ENCODE data around the gene CLMP.

CLMP gene

GRCh38 chr11:123179586-123179985, 15.5 kb downstream of the CLMP start:
- no peak overlapping the region for H3K4ac ChIP-seq (ENCODE audit: low read depth, low read length)
- H3K4me2 ChIP-seq (ENCODE audit: low read length) = no peak overlapping the region
- H3K9ac ChIP-seq (ENCODE audit: low read length) = no peak overlapping the region
- no CpG with 5 or more reads among the region's 2 CpGs for WGBS (ENCODE audit: extremely low coverage, insufficient coverage, insufficient read length)
- no peak overlapping the region for H2BK120ac ChIP-seq (ENCODE audit: insufficient read depth, low read length, poor library complexity)
- no peaks in the 10 kb centered on the region for H3K36me3 ChIP-seq (ENCODE audit: control insufficient read depth in 1 of 2, insufficient read depth in 2 of 2, low read length in 2 of 2)
- DNase-seq = no peak
- no peak overlapping the region for H2AFZ ChIP-seq (ENCODE audit: insufficient read depth, low read length, poor library complexity)
- no peak overlapping the region for H3K23ac ChIP-seq (ENCODE audit: low read length)
- H3K18ac ChIP-seq (ENCODE audit: low read length) = no peak overlapping the region
- no peak overlapping the region for H3K27ac ChIP-seq (ENCODE audit: low read depth, low read length)
- no peak overlapping the region for H3K4me3 ChIP-seq (ENCODE audit: low read depth, low read length)
- no peak overlapping the region for H3K14ac ChIP-seq (ENCODE audit: low read length)
- no peak overlapping the region for H4K8ac ChIP-seq (ENCODE audit: low read depth, low read length)
- no peaks in the 10 kb centered on the region for H3K79me1 ChIP-seq (ENCODE audit: low read length)
- H2BK5ac ChIP-seq (ENCODE audit: low read depth, low read length, poor library complexity) = no peak overlapping the region
- H3K79me2 ChIP-seq (ENCODE audit: control insufficient read depth, insufficient read depth, low read length, poor library complexity) = peaks cover 2% of the 10 kb centered on the region
- H3K4me1 ChIP-seq (ENCODE audit: control insufficient read depth in 1 of 2, insufficient read depth in 2 of 2, low read length in 2 of 2) = peaks cover 4 to 6% of the 10 kb centered on the region in 2 experiments
- H4K12ac ChIP-seq (ENCODE audit: low read depth, low read length) = no peak overlapping the region
- H2AK5ac ChIP-seq (ENCODE audit: low read length) = no peak overlapping the region
- no peak overlapping the region for H4K91ac ChIP-seq (ENCODE audit: low read depth, low read length)
- no peak overlapping the region for H2BK12ac ChIP-seq (ENCODE audit: low read length)
- no peaks in the 10 kb centered on the region for H3K27me3 ChIP-seq (ENCODE audit: insufficient read depth, low read length)
- no peaks in the 10 kb centered on the region for H3K9me3 ChIP-seq (ENCODE audit: insufficient read depth, low read depth, low read length)

GRCh38 chr11:123178186-123178585, 16.9 kb downstream of the CLMP start:
- Histone ChIP-seq H3K36me3 (ENCODE audit: control insufficient read depth in 1 of 2, insufficient read depth in 2 of 2, low read length in 2 of 2) (no peaks in the 10 kb centered on the region), H3K4me1 (ENCODE audit: control insufficient read depth in 1 of 2, insufficient read depth in 2 of 2, low read length in 2 of 2) (peaks cover 4% of the 10 kb centered on the region in 2 experiments), H2AFZ (ENCODE audit: insufficient read depth, low read length, poor library complexity) (no peak overlapping the region), H3K79me2 (ENCODE audit: control insufficient read depth, insufficient read depth, low read length, poor library complexity) (no peaks in the 10 kb centered on the region), H2BK12ac (ENCODE audit: low read length) (no peak overlapping the region), H2BK120ac (ENCODE audit: insufficient read depth, low read length, poor library complexity) (no peak overlapping the region), H4K8ac (ENCODE audit: low read depth, low read length) (no peak overlapping the region), H3K9me3 (ENCODE audit: insufficient read depth, low read depth, low read length) (no peaks in the 10 kb centered on the region), H3K4me2 (ENCODE audit: low read length) (no peak overlapping the region), H3K9ac (ENCODE audit: low read length) (no peak overlapping the region), H3K14ac (ENCODE audit: low read length) (no peak overlapping the region), H2BK5ac (ENCODE audit: low read depth, low read length, poor library complexity) (no peak overlapping the region), H3K79me1 (ENCODE audit: low read length) (peaks cover 2% of the 10 kb centered on the region), H3K4me3 (ENCODE audit: low read depth, low read length) (no peak overlapping the region), H3K27ac (ENCODE audit: low read depth, low read length) (no peak overlapping the region), H4K12ac (ENCODE audit: low read depth, low read length) (no peak overlapping the region), H3K27me3 (ENCODE audit: insufficient read depth, low read length) (no peaks in the 10 kb centered on the region), H2AK5ac (ENCODE audit: low read length) (no peak overlapping the region), H3K4ac (ENCODE audit: low read depth, low read length) (no peak overlapping the region), H3K23ac (ENCODE audit: low read length) (no peak overlapping the region), H3K18ac (ENCODE audit: low read length) (no peak overlapping the region), H4K91ac (ENCODE audit: low read depth, low read length) (no peak overlapping the region)
- no peak for DNase-seq
- no CpG with 5 or more reads among the region's 1 CpG for WGBS (ENCODE audit: extremely low coverage, insufficient coverage, insufficient read length)

GRCh38 chr11:123176785-123177184, 18.3 kb downstream of the CLMP start:
- H2BK120ac ChIP-seq (ENCODE audit: insufficient read depth, low read length, poor library complexity) = no peak overlapping the region
- H2AFZ ChIP-seq (ENCODE audit: insufficient read depth, low read length, poor library complexity) = no peak overlapping the region
- no peak overlapping the region for H2AK5ac ChIP-seq (ENCODE audit: low read length)
- no peaks in the 10 kb centered on the region for H3K79me2 ChIP-seq (ENCODE audit: control insufficient read depth, insufficient read depth, low read length, poor library complexity)
- no peak overlapping the region for H3K18ac ChIP-seq (ENCODE audit: low read length)
- H3K9ac ChIP-seq (ENCODE audit: low read length) = no peak overlapping the region
- no CpG with 5 or more reads among the region's 2 CpGs for WGBS (ENCODE audit: extremely low coverage, insufficient coverage, insufficient read length)
- H4K8ac ChIP-seq (ENCODE audit: low read depth, low read length) = no peak overlapping the region
- H3K27me3 ChIP-seq (ENCODE audit: insufficient read depth, low read length) = no peaks in the 10 kb centered on the region
- H3K79me1 ChIP-seq (ENCODE audit: low read length) = peaks cover 2% of the 10 kb centered on the region
- H4K12ac ChIP-seq (ENCODE audit: low read depth, low read length) = no peak overlapping the region
- no peak overlapping the region for H3K4me3 ChIP-seq (ENCODE audit: low read depth, low read length)
- peaks cover 4% of the 10 kb centered on the region in 2 experiments for H3K4me1 ChIP-seq (ENCODE audit: control insufficient read depth in 1 of 2, insufficient read depth in 2 of 2, low read length in 2 of 2)
- no peak overlapping the region for H3K14ac ChIP-seq (ENCODE audit: low read length)
- no peak overlapping the region for H2BK5ac ChIP-seq (ENCODE audit: low read depth, low read length, poor library complexity)
- no peak overlapping the region for H3K27ac ChIP-seq (ENCODE audit: low read depth, low read length)
- no peak overlapping the region for H2BK12ac ChIP-seq (ENCODE audit: low read length)
- H3K4ac ChIP-seq (ENCODE audit: low read depth, low read length) = no peak overlapping the region
- H3K23ac ChIP-seq (ENCODE audit: low read length) = no peak overlapping the region
- H3K9me3 ChIP-seq (ENCODE audit: insufficient read depth, low read depth, low read length) = no peaks in the 10 kb centered on the region
- no peak overlapping the region for H4K91ac ChIP-seq (ENCODE audit: low read depth, low read length)
- no peak overlapping the region for H3K4me2 ChIP-seq (ENCODE audit: low read length)
- DNase-seq = no peak
- H3K36me3 ChIP-seq (ENCODE audit: control insufficient read depth in 1 of 2, insufficient read depth in 2 of 2, low read length in 2 of 2) = no peaks in the 10 kb centered on the region

- Histone ChIP-seq H3K9me3 (ENCODE audit: insufficient read depth, low read depth, low read length) (no peaks in the 10 kb centered on the region), H2BK12ac (ENCODE audit: low read length) (no peak overlapping the region), H3K79me1 (ENCODE audit: low read length) (peaks cover 2% of the 10 kb centered on the region), H3K27ac (ENCODE audit: low read depth, low read length) (peak overlapping the region; percentile 61), H3K4me2 (ENCODE audit: low read length) (no peak overlapping the region), H3K9ac (ENCODE audit: low read length) (no peak overlapping the region), H3K79me2 (ENCODE audit: control insufficient read depth, insufficient read depth, low read length, poor library complexity) (no peaks in the 10 kb centered on the region), H2BK120ac (ENCODE audit: insufficient read depth, low read length, poor library complexity) (no peak overlapping the region), H3K4me1 (ENCODE audit: control insufficient read depth in 1 of 2, insufficient read depth in 2 of 2, low read length in 2 of 2) (peaks cover 4% of the 10 kb centered on the region in 2 experiments), H3K4ac (ENCODE audit: low read depth, low read length) (no peak overlapping the region), H3K27me3 (ENCODE audit: insufficient read depth, low read length) (no peaks in the 10 kb centered on the region), H3K14ac (ENCODE audit: low read length) (no peak overlapping the region), H2AK5ac (ENCODE audit: low read length) (no peak overlapping the region), H4K8ac (ENCODE audit: low read depth, low read length) (no peak overlapping the region), H3K23ac (ENCODE audit: low read length) (no peak overlapping the region), H4K12ac (ENCODE audit: low read depth, low read length) (no peak overlapping the region), H4K91ac (ENCODE audit: low read depth, low read length) (peak overlapping the region; percentile 46), H2BK5ac (ENCODE audit: low read depth, low read length, poor library complexity) (peak overlapping the region; percentile 18), H3K4me3 (ENCODE audit: low read depth, low read length) (no peak overlapping the region), H3K36me3 (ENCODE audit: control insufficient read depth in 1 of 2, insufficient read depth in 2 of 2, low read length in 2 of 2) (peaks cover 0 to 3% of the 10 kb centered on the region in 2 experiments), H2AFZ (ENCODE audit: insufficient read depth, low read length, poor library complexity) (no peak overlapping the region), H3K18ac (ENCODE audit: low read length) (no peak overlapping the region)
- peak; percentile 75 to 90 for DNase-seq
- WGBS (ENCODE audit: extremely low coverage, insufficient coverage, insufficient read length) = no CpG with 5 or more reads among the region's 7 CpGs
Observed at GRCh38 chr11:123174196-123175183, 20.6 kb downstream of the CLMP start.
